Astrocyte (in vitro differentiated cells and primary cell): Measurements from ENCODE around the gene DMKN. TPM values are rescaled to one million over a fixed set of nuclear protein-coding genes. Genes with fewer than 3 reads are reported as not detected.

Experiments
- DNase-seq: peaks from one replicate; pipeline ENCODE4 v3.0.0-alpha.2; 2010; ENCODE audit warnings: low read depth
- FAIRE-seq: peaks from 2 replicates; lab custom pipeline; 2011; peaks lifted over from hg19 to GRCh38; lab: Jason Lieb, UNC
- H2AFZ ChIP-seq: 2 replicates; pipeline ENCODE4 v1.6.0; 2012; ENCODE audit warnings: low read depth, low read length, inconsistent platforms
- H3K27ac ChIP-seq: 2 replicates; pipeline ENCODE4 v1.5.1; 2011; ENCODE audit warnings: low read depth, low read length, inconsistent platforms
- H3K27me3 ChIP-seq: 2 replicates; pipeline ENCODE4 v1.6.0; 2011; ENCODE audit warnings: low read length, inconsistent platforms; ENCODE audit not compliant: insufficient read depth
- H3K36me3 ChIP-seq: 2 replicates; pipeline ENCODE4 v1.5.1; 2011; ENCODE audit warnings: low read length, inconsistent platforms; ENCODE audit not compliant: insufficient read depth
- H3K4me1 ChIP-seq: 2 replicates; pipeline ENCODE4 v1.5.1; 2011; ENCODE audit warnings: low read length, inconsistent platforms; ENCODE audit not compliant: insufficient read depth
- H3K4me2 ChIP-seq: 2 replicates; pipeline ENCODE4 v1.6.0; 2012; ENCODE audit warnings: low read length, inconsistent platforms
- H3K4me3 ChIP-seq: 2 replicates; pipeline ENCODE4 v1.5.1; 2011; ENCODE audit warnings: low read depth, mild to moderate bottlenecking, low read length, inconsistent platforms; ENCODE audit not compliant: insufficient read depth
- H3K79me2 ChIP-seq: 2 replicates; pipeline ENCODE4 v1.6.0; 2012; ENCODE audit warnings: mild to moderate bottlenecking, low read length, inconsistent platforms; ENCODE audit not compliant: insufficient read depth
- H3K9ac ChIP-seq: 2 replicates; pipeline ENCODE4 v1.6.0; 2012; ENCODE audit warnings: mild to moderate bottlenecking, low read length, inconsistent platforms
- H3K9me3 ChIP-seq: 2 replicates; pipeline ENCODE4 v1.5.1; 2012; ENCODE audit warnings: low read depth, mild to moderate bottlenecking, low read length, inconsistent platforms; ENCODE audit not compliant: insufficient read depth
- H4K20me1 ChIP-seq: 2 replicates; pipeline ENCODE4 v1.6.0; 2012; ENCODE audit warnings: low read length, inconsistent platforms; ENCODE audit not compliant: insufficient read depth
- H3K27ac Mint-ChIP-seq: one replicate; pipeline ENCODE4 v1.8.0; 2021; ENCODE audit warnings: mild to moderate bottlenecking, mixed read lengths; ENCODE audit not compliant: unreplicated experiment
- H3K27me3 Mint-ChIP-seq: one replicate; pipeline ENCODE4 v1.8.0; 2021; ENCODE audit warnings: low read depth, mixed read lengths; ENCODE audit not compliant: unreplicated experiment
- H3K36me3 Mint-ChIP-seq: one replicate; pipeline ENCODE4 v1.8.0; 2021; ENCODE audit warnings: low read depth, mixed read lengths; ENCODE audit not compliant: unreplicated experiment
- H3K4me1 Mint-ChIP-seq: one replicate; pipeline ENCODE4 v1.8.0; 2021; ENCODE audit warnings: low read depth, mixed read lengths; ENCODE audit not compliant: unreplicated experiment
- H3K4me3 Mint-ChIP-seq: one replicate; pipeline ENCODE4 v1.8.0; 2021; ENCODE audit warnings: mild to moderate bottlenecking, moderate library complexity, mixed read lengths; ENCODE audit not compliant: unreplicated experiment
- H3K9me3 Mint-ChIP-seq: one replicate; pipeline ENCODE4 v1.8.0; 2021; ENCODE audit warnings: mild to moderate bottlenecking, mixed read lengths; ENCODE audit not compliant: unreplicated experiment
- CTCF ChIP-seq: IDR thresholded peaks from 2 replicates; pipeline ENCODE4 v1.5.1; 2011; ENCODE audit warnings: low read depth, mild to moderate bottlenecking, inconsistent platforms, low read length, moderate library complexity; ENCODE audit not compliant: insufficient read depth
- EZH2 ChIP-seq: IDR thresholded peaks from 2 replicates; pipeline ENCODE4 v1.6.1; 2012; ENCODE audit warnings: mild to moderate bottlenecking, low read length, inconsistent platforms; ENCODE audit not compliant: insufficient read depth
- total RNA-seq: library from RNA; stranded (reverse); gene quantifications from 2 replicates; pipeline ENCODE4 v1.2.1, GENCODE V29; 2021

The DMKN gene
- total RNA-seq, 1 donor from 2014 or later: 56.9 TPM

- Histone ChIP-seq H3K9me3 (no peaks in the 10 kb centered on the region), H3K27me3 (no peaks in the 10 kb centered on the region), H2AFZ (no peak overlapping the region), H3K79me2 (no peaks in the 10 kb centered on the region), H3K4me2 (no peak overlapping the region), H3K4me1 (no peaks in the 10 kb centered on the region), H3K27ac (no peak overlapping the region), H3K36me3 (no peaks in the 10 kb centered on the region), H3K9ac (no peak overlapping the region), H4K20me1 (no peaks in the 10 kb centered on the region), H3K4me3 (no peak overlapping the region)
- peaks cover 34% of the 10 kb centered on the region for H3K27me3 Mint-ChIP-seq
- H3K9me3 Mint-ChIP-seq: no peaks in the 10 kb centered on the region
- peaks cover 3% of the 10 kb centered on the region for H3K36me3 Mint-ChIP-seq
- TF ChIP-seq CTCF: no peak
- no peak for TF ChIP-seq EZH2
- H3K4me3 Mint-ChIP-seq: no peak overlapping the region
- H3K27ac Mint-ChIP-seq: no peak overlapping the region
- FAIRE-seq: no peak
- peaks cover 12% of the 10 kb centered on the region for H3K4me1 Mint-ChIP-seq
- DNase-seq: no peak
Observed at GRCh38 chr19:35460608-35461007, 52.8 kb downstream of the DMKN start.

- DNase-seq (no peak), FAIRE-seq (no peak)
- no peak for TF ChIP-seq EZH2
- no peak for TF ChIP-seq CTCF
- no peak overlapping the region for H3K4me2 ChIP-seq
- Mint-ChIP-seq H3K9me3 (no peaks in the 10 kb centered on the region), H3K4me3 (no peak overlapping the region), H3K36me3 (peaks cover 3% of the 10 kb centered on the region), H3K4me1 (peaks cover 12% of the 10 kb centered on the region), H3K27me3 (peaks cover 27% of the 10 kb centered on the region), H3K27ac (no peak overlapping the region)
- no peaks in the 10 kb centered on the region for H4K20me1 ChIP-seq
- H3K4me1 ChIP-seq: no peaks in the 10 kb centered on the region
- H3K9ac ChIP-seq: no peak overlapping the region
- no peak overlapping the region for H3K27ac ChIP-seq
- H2AFZ ChIP-seq: no peak overlapping the region
- no peaks in the 10 kb centered on the region for H3K79me2 ChIP-seq
- no peak overlapping the region for H3K4me3 ChIP-seq
- no peaks in the 10 kb centered on the region for H3K9me3 ChIP-seq
- H3K36me3 ChIP-seq: no peaks in the 10 kb centered on the region
- H3K27me3 ChIP-seq: no peaks in the 10 kb centered on the region
Observed at GRCh38 chr19:35459414-35460082, 53.9 kb downstream of the DMKN start.

GRCh38 chr19:35458731-35459391 is 54.6 kb downstream of the DMKN start:
- Mint-ChIP-seq H3K36me3 (peaks cover 3% of the 10 kb centered on the region), H3K9me3 (no peaks in the 10 kb centered on the region), H3K4me3 (no peak overlapping the region), H3K27ac (no peak overlapping the region), H3K4me1 (peaks cover 12% of the 10 kb centered on the region), H3K27me3 (peaks cover 25% of the 10 kb centered on the region)
- TF ChIP-seq CTCF (no peak), EZH2 (no peak)
- no peak for FAIRE-seq
- no peaks in the 10 kb centered on the region for H3K4me1 ChIP-seq
- H3K4me3 ChIP-seq: no peak overlapping the region
- no peaks in the 10 kb centered on the region for H3K79me2 ChIP-seq
- H3K36me3 ChIP-seq: no peaks in the 10 kb centered on the region
- H4K20me1 ChIP-seq: no peaks in the 10 kb centered on the region
- no peaks in the 10 kb centered on the region for H3K9me3 ChIP-seq
- no peak for DNase-seq
- no peaks in the 10 kb centered on the region for H3K27me3 ChIP-seq
- H2AFZ ChIP-seq: no peak overlapping the region
- no peak overlapping the region for H3K4me2 ChIP-seq
- no peak overlapping the region for H3K27ac ChIP-seq
- H3K9ac ChIP-seq: no peak overlapping the region
